Effector CD8-positive, alpha-beta T cell (primary cell): Measurements from ENCODE around the gene EPHB1.
"Not testable (repeated sequence)": the region's sequence is repeated elsewhere in the genome, so short reads cannot be mapped to it uniquely, and the experiment has no call there.

Source experiments
- DNase-seq: peaks from one replicate; lab custom pipeline; 2025; lab: John Stamatoyannopoulos, UW

Gene EPHB1

GRCh38 chr3:135083756-135084155 lies 288.7 kb downstream of the EPHB1 start:
- DNase-seq: no peak

GRCh38 chr3:135084405-135084804 lies 289.3 kb downstream of the EPHB1 start:
- no peak for DNase-seq

DNA sequence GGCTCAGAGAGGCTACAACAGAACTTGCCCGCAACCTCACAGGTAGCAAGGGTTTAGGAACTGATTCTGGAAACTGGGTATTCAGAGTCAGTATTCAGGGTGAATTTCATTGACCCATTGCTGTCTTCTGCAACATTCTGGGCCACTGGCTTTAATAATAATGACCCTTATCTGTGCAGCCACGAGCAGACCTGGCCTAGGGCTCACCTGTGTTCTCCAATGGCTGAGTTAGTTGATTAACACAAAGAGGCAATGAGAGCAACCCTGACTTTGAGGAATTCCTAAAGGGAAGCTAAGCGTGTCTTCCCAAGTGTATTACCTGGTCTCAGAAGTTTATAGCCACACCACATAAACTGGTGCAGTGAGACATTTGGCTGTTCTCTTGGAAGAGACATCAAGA lies 289.9 kb downstream of the EPHB1 start:
- DNase-seq: no peak

- no peak for DNase-seq
Measured at GRCh38 chr3:135085652-135086436, 290.8 kb downstream of the EPHB1 start.

GRCh38 chr3:135087782-135088181 lies 292.7 kb downstream of the EPHB1 start:
- DNase-seq: no peak

GRCh38 chr3:135089451-135089850 lies 294.4 kb downstream of the EPHB1 start:
- no peak for DNase-seq

- DNase-seq: no peak
Measured at GRCh38 chr3:135090020-135090717, 295.1 kb downstream of the EPHB1 start.

- no peak for DNase-seq
Measured at GRCh38 chr3:135091946-135092345, 296.9 kb downstream of the EPHB1 start.

- no peak for DNase-seq
Measured at GRCh38 chr3:135093121-135093520, 298.1 kb downstream of the EPHB1 start.

DNA sequence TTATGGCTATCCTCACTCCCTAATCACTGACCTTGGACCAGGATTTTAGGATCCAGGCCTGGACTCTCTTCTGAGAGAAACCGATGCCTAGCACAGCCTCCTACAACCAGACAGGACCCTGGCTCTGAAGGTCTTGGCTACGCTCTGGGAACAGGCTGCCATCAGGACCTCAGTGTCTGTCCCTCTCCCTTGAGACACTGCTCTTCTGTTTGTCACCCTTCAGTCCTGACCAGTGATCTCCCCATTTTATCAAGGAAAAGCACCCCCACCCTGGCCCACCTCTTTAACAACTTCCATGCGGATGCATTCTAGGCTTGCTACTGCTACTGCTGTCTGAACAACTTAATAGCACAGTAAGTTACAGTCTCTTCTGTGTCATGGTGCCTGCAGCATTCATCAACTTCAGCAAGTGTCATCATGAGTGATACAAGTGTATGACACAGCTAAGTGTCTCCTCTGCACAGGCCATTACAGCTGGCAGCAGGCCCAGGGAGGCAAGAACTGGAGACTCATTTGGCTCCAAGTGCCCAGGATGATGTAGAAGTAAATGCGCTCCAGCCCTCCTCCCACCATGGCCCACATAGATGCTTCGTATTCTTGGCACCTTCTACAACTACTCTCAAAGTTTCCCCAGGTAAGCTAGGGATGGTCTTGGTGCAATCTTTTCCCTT lies 302.4 kb downstream of the EPHB1 start:
- DNase-seq: no peak

- no peak for DNase-seq
Measured at GRCh38 chr3:135099734-135100355, 304.8 kb downstream of the EPHB1 start.

- DNase-seq: no peak
Measured at GRCh38 chr3:135100366-135100765, 305.3 kb downstream of the EPHB1 start.

GRCh38 chr3:135103917-135104316 lies 308.9 kb downstream of the EPHB1 start:
- DNase-seq: no peak

DNA sequence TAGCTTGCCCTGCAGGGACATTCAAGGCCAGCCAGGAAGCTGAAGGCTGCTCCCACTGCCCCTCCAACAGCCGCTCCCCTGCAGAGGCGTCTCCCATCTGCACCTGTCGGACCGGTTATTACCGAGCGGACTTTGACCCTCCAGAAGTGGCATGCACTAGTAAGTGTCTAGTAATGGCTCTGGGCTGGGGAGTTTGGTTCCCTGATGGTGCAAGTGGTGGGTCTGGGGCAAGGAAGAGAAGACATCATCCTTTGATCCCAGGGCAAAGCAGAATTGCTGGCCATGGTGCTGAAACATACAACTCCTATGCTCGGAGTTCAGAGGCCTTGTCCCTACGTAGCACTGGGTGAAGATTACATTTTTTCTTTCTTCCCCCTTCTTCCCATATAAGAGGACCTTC lies 311.4 kb downstream of the EPHB1 start:
- no peak for DNase-seq

DNA sequence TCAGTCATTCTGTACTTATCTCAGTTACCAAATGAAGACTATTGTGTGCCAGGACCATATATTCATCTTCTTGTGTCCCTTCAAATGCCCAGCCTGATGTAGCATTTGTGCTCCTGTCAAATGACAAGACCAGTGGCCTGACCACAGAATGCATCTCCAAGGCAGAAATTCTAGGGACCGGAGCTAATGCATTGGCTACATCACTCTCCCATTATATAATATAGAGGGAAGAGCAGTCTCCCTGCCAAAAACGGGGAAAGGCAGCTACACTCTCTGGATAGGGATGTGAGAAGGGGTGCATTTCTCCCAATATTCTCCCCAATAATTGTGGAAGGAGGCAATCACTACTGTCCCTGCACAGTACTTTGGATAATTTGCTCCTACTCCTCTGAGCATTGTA lies 312.0 kb downstream of the EPHB1 start:
- no peak for DNase-seq

DNA sequence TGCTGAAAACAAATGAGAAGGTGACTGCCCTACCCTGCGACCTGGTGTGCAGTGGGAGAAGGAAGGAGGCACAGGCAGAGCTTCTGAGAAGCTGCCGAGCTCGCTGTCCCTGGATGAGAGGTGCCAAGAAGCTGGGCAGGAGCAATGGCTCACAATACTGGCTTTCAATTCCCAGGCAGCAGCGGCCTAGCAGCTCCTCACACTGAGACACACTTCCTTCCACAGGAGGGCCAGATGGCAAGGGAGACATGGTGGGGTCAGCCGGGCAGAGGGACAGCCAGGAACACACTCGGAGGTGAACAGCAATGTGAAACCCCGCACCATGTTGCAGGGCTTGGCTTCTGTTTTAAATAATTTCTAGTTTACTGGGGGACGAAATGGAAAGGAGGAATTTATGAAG lies 314.6 kb downstream of the EPHB1 start:
- no peak for DNase-seq

DNA sequence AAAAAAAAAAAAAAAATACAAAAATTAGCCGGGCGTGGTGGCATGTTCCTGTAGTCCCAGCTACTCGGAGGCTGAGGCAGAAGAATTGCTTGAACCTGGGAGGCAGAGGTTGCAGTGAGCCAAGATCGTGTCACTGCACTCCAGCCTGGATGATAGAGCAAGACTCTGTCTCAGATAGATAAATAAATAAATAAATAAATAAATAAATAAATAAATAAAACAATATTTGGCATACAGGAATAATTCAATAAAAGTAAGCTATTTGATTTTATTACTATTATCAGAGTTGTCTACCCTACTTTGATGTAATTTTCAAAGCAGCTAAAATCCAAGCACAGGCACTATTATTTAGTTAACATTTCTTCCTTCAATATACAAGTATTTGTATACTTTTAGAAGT lies 319.5 kb downstream of the EPHB1 start:
- not testable (repeated sequence) for DNase-seq

GRCh38 chr3:135117977-135118376 lies 322.9 kb downstream of the EPHB1 start:
- no peak for DNase-seq

- no peak for DNase-seq
Measured at GRCh38 chr3:135118792-135119191, 323.7 kb downstream of the EPHB1 start.

DNA sequence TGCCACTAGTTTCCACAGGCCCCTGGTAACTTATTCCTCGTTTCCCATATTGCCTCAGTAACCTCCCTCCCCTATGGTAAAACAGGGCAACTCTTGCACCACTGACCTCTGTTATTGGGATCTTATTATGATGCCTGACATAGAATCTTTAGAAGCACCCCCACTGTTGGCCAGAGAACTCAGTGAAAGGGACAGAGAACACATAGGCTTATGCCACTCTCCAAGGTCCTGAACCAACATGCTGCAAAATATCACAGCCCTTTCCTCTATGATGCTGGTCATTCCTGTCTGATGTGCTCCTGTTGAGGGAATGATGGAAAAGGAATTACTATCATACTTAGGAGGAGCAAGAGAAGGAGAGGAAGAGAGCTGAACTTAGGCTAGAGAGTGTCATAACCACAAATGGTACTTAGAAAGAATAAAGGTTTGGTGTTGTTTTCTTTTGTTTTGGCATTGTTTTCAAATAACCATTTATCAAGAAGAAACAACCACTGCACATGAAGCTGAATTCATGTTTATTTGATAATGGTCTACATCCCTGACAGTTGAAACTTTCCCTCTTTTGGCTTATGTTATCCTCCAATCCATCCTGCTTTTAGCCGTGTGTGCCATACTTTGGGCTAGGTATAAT lies 330.2 kb downstream of the EPHB1 start:
- DNase-seq: no peak

DNA sequence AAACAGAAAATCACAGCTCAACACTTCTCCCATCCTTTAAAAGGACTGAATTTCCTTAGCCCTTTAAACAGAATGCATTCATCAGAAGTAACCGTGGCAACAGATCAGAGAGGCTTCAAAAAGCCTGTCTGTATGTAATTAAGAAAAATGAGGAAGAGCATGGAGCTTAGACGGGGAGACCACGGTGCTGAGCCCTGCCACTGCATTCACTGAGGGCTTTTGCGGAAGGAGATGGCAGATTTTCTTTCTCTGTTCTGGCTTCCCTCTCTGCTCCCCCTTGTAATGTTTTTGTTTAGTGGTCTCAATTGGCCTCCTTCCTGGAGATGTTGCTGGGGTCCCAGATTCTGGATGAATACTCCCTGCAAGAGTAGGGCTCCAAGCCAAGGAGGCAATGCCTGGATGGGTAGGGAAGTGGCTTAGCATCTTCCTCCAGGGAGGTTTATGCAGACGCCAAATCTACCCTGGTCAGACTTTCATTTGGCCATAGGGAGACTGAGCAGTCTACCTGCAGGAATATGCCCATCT lies 332.9 kb downstream of the EPHB1 start:
- DNase-seq: no peak

DNA sequence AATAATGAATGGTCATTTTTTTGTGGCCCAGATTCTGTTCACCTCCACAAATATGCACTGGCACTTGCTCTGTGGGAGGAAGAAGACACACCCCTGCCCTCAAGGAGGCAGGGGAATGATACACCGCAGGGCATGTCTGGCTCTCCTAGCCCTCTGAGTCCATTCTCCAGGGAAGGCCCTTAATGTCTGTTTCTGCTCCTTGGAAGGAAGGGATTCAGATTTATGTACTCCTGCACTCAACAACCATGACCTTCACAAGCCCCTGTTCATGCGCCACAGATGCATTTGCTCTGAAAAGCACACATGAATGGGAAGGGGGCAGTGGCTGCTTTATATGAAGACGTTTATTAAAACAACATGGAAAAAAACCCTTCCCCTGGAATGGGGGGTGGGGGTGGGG lies 333.8 kb downstream of the EPHB1 start:
- no peak for DNase-seq
